Measurements from ENCODE around the gene CERS6. TPM values are rescaled to one million over a fixed set of nuclear protein-coding genes. Genes with fewer than 3 reads are reported as not detected.

CERS6 gene
- total RNA-seq, 8 experiments from 2014 or later: 18.2 to 59.9 (median 39.7) TPM

- H3K4me1 ChIP-seq (replicated peaks in 1 of 2): no peaks in the 10 kb centered on the region
- in situ Hi-C loops (cut with MboI; ENCODE audit: low pct_unique_long_range_greater_than_20kb in 2 of 9, low sequenced_read_pairs in 9 of 9, unreplicated experiment in 9 of 9): no loop called here
- H3K4me3 ChIP-seq: no peak overlapping the region
- 60 to 100% (median 100%) methylated on average over 1 to 3 of the region's 3 CpGs for WGBS, 10 experiments
- H3K27ac ChIP-seq: no peak overlapping the region
- ATAC-seq (replicated peaks in 6 of 8): no peak
These were observed 168.0 kb downstream of the CERS6 start for GRCh38 chr2:168624028-168624427.

GRCh38 chr2:168626096-168626495 is 170.0 kb downstream of the CERS6 start:
- in situ Hi-C loops (cut with MboI; ENCODE audit: low pct_unique_long_range_greater_than_20kb in 2 of 9, low sequenced_read_pairs in 9 of 9, unreplicated experiment in 9 of 9): no loop called here
- H3K27ac ChIP-seq: no peak overlapping the region
- no peaks in the 10 kb centered on the region for H3K4me1 ChIP-seq (replicated peaks in 1 of 2)
- WGBS, 10 experiments: 63 to 92% (median 77%) methylated on average over 2 to 4 of the region's 4 CpGs; no CpG with 5 or more reads in 4 of the 10 experiments
- H3K4me3 ChIP-seq: no peak overlapping the region
- peak in 2 of 8 experiments; percentile 42 to 86 for ATAC-seq (replicated peaks in 6 of 8)

- no peaks in the 10 kb centered on the region for H3K4me1 ChIP-seq (replicated peaks in 1 of 2)
- H3K27ac ChIP-seq: no peak overlapping the region
- WGBS, 10 experiments: 58 to 100% (median 86%) methylated on average over 1 to 3 of the region's 3 CpGs; no CpG with 5 or more reads in 3 of the 10 experiments
- in situ Hi-C loops (cut with MboI; ENCODE audit: low pct_unique_long_range_greater_than_20kb in 2 of 9, low sequenced_read_pairs in 9 of 9, unreplicated experiment in 9 of 9): no loop called here
- no peak overlapping the region for H3K4me3 ChIP-seq
- no peak for ATAC-seq (replicated peaks in 6 of 8)
These were observed 170.6 kb downstream of the CERS6 start for GRCh38 chr2:168626647-168627046.

GRCh38 chr2:168632709-168633121 is 176.6 kb downstream of the CERS6 start:
- H3K27ac ChIP-seq: no peak overlapping the region

GRCh38 chr2:168633200-168633599 is 177.1 kb downstream of the CERS6 start:
- in situ Hi-C loops (cut with MboI; ENCODE audit: low pct_unique_long_range_greater_than_20kb in 2 of 9, low sequenced_read_pairs in 9 of 9, unreplicated experiment in 9 of 9): no loop called here
- H3K27ac ChIP-seq: no peak overlapping the region
- no peaks in the 10 kb centered on the region for H3K4me1 ChIP-seq (replicated peaks in 1 of 2)
- 50 to 100% (median 100%) methylated on average over 1 of the region's 1 CpG; no CpG with 5 or more reads in 4 of the 10 experiments for WGBS, 10 experiments
- ATAC-seq (replicated peaks in 6 of 8): peak in 2 of 8 experiments; percentile 36 to 47
- H3K4me3 ChIP-seq: no peak overlapping the region

More at GRCh38 chr2:168632709-168633121, 176.6 kb downstream of the CERS6 start:
- no peak overlapping the region for H3K4me3 ChIP-seq
- in situ Hi-C loops (cut with MboI; ENCODE audit: low pct_unique_long_range_greater_than_20kb in 2 of 9, low sequenced_read_pairs in 9 of 9, unreplicated experiment in 9 of 9): no loop called here
- no peaks in the 10 kb centered on the region for H3K4me1 ChIP-seq (replicated peaks in 1 of 2)
- 33 to 100% (median 79%) methylated on average over 3 to 7 of the region's 7 CpGs for WGBS, 10 experiments
- no peak for ATAC-seq (replicated peaks in 6 of 8)

- Histone ChIP-seq H3K27ac (no peak overlapping the region), H3K4me3 (no peak overlapping the region), H3K4me1 (replicated peaks in 1 of 2) (no peaks in the 10 kb centered on the region)
- in situ Hi-C loops (cut with MboI; ENCODE audit: low pct_unique_long_range_greater_than_20kb in 2 of 9, low sequenced_read_pairs in 9 of 9, unreplicated experiment in 9 of 9): no loop called here
- WGBS, 10 experiments: 38 to 100% (median 89%) methylated on average over 1 of the region's 1 CpG; no CpG with 5 or more reads in 4 of the 10 experiments
- ATAC-seq (replicated peaks in 6 of 8): no peak
These were observed 177.8 kb downstream of the CERS6 start for GRCh38 chr2:168633895-168634294.

- Histone ChIP-seq H3K4me1 (replicated peaks in 1 of 2) (peaks cover 4% of the 10 kb centered on the region in 2 donors), H3K27ac (no peak overlapping the region), H3K4me3 (no peak overlapping the region)
- 0 to 80% (median 60%) methylated on average over 1 of the region's 3 CpGs; no CpG with 5 or more reads in 5 of the 10 experiments for WGBS, 10 experiments
- ATAC-seq (replicated peaks in 6 of 8): peak in 3 of 8 experiments; percentile 14 to 50 (median 40)
- in situ Hi-C loops (cut with MboI; ENCODE audit: low pct_unique_long_range_greater_than_20kb in 2 of 9, low sequenced_read_pairs in 9 of 9, unreplicated experiment in 9 of 9): no loop called here
These were observed 179.0 kb downstream of the CERS6 start for GRCh38 chr2:168635065-168635577.

- H3K4me3 ChIP-seq: no peak overlapping the region
- no peak for ATAC-seq (replicated peaks in 6 of 8)
- no peak overlapping the region for H3K27ac ChIP-seq
- in situ Hi-C loops (cut with MboI; ENCODE audit: low pct_unique_long_range_greater_than_20kb in 2 of 9, low sequenced_read_pairs in 9 of 9, unreplicated experiment in 9 of 9): no loop called here
- 22 to 100% (median 72%) methylated on average over 1 to 2 of the region's 2 CpGs for WGBS, 10 experiments
- H3K4me1 ChIP-seq (replicated peaks in 1 of 2): peaks cover 4% of the 10 kb centered on the region in 2 donors
These were observed 182.9 kb downstream of the CERS6 start for GRCh38 chr2:168639018-168639417.

- WGBS, 10 experiments: 20 to 100% (median 81%) methylated on average over 1 to 3 of the region's 3 CpGs; no CpG with 5 or more reads in 2 of the 10 experiments
- in situ Hi-C loops (cut with MboI; ENCODE audit: low pct_unique_long_range_greater_than_20kb in 2 of 9, low sequenced_read_pairs in 9 of 9, unreplicated experiment in 9 of 9): no loop called here
- H3K4me1 ChIP-seq (replicated peaks in 1 of 2): peaks cover 4% of the 10 kb centered on the region in 2 donors
- H3K4me3 ChIP-seq: no peak overlapping the region
- ATAC-seq (replicated peaks in 6 of 8): peak in 6 of 8 experiments; percentile 25 to 94 (median 51)
- H3K27ac ChIP-seq: no peak overlapping the region
These were observed 183.4 kb downstream of the CERS6 start for GRCh38 chr2:168639441-168639898.

GRCh38 chr2:168640039-168640438 is 184.0 kb downstream of the CERS6 start:
- Histone ChIP-seq H3K4me3 (no peak overlapping the region), H3K27ac (no peak overlapping the region), H3K4me1 (replicated peaks in 1 of 2) (peaks cover 4% of the 10 kb centered on the region in 2 donors)
- in situ Hi-C loops (cut with MboI; ENCODE audit: low pct_unique_long_range_greater_than_20kb in 2 of 9, low sequenced_read_pairs in 9 of 9, unreplicated experiment in 9 of 9): no loop called here
- no peak for ATAC-seq (replicated peaks in 6 of 8)
- WGBS, 10 experiments: 75 to 100% (median 100%) methylated on average over 1 to 3 of the region's 3 CpGs; no CpG with 5 or more reads in 2 of the 10 experiments

- Histone ChIP-seq H3K4me3 (no peak overlapping the region), H3K4me1 (replicated peaks in 1 of 2) (peaks cover 4% of the 10 kb centered on the region in 2 donors), H3K27ac (no peak overlapping the region)
- 80 to 100% (median 98%) methylated on average over 1 to 4 of the region's 4 CpGs; no CpG with 5 or more reads in 1 of the 10 experiments for WGBS, 10 experiments
- in situ Hi-C loops (cut with MboI; ENCODE audit: low pct_unique_long_range_greater_than_20kb in 2 of 9, low sequenced_read_pairs in 9 of 9, unreplicated experiment in 9 of 9): no loop called here
- ATAC-seq (replicated peaks in 6 of 8): no peak
These were observed 185.6 kb downstream of the CERS6 start for GRCh38 chr2:168641636-168642035.

GRCh38 chr2:168642873-168643272 is 186.8 kb downstream of the CERS6 start:
- ATAC-seq (replicated peaks in 6 of 8): no peak
- WGBS, 10 experiments: 76 to 100% (median 93%) methylated on average over 1 to 6 of the region's 6 CpGs; no CpG with 5 or more reads in 2 of the 10 experiments
- in situ Hi-C loops (cut with MboI; ENCODE audit: low pct_unique_long_range_greater_than_20kb in 2 of 9, low sequenced_read_pairs in 9 of 9, unreplicated experiment in 9 of 9): no loop called here

GRCh38 chr2:168643979-168644378 is 187.9 kb downstream of the CERS6 start:
- peak in 1 of 8 experiments; percentile 18 for ATAC-seq (replicated peaks in 6 of 8)
- Histone ChIP-seq H3K4me1 (replicated peaks in 1 of 2) (peaks cover 6 to 8% of the 10 kb centered on the region in 2 donors), H3K4me3 (no peak overlapping the region), H3K27ac (no peak overlapping the region)
- in situ Hi-C loops (cut with MboI; ENCODE audit: low pct_unique_long_range_greater_than_20kb in 2 of 9, low sequenced_read_pairs in 9 of 9, unreplicated experiment in 9 of 9): no loop called here
- 80 to 100% (median 94%) methylated on average over 1 of the region's 1 CpG; no CpG with 5 or more reads in 6 of the 10 experiments for WGBS, 10 experiments

More at GRCh38 chr2:168642873-168643272, 186.8 kb downstream of the CERS6 start:
- Histone ChIP-seq H3K4me1 (replicated peaks in 1 of 2) (peaks cover 4% of the 10 kb centered on the region in 2 donors), H3K27ac (no peak overlapping the region), H3K4me3 (no peak overlapping the region)
